H1 (cell line): ENCODE measurements around the gene REG4. TPM values are rescaled to one million over a fixed set of nuclear protein-coding genes. Genes with fewer than 3 reads are reported as not detected.

Experiments
- CTCF ChIA-PET: fragments of 300-600 bp; sonication (Branson Sonifier 250); formaldehyde crosslinking; loops from one replicate; lab custom pipeline; 2021; ENCODE audit not compliant: partially characterized antibody; lab: Charles Lee
- POLR2A ChIA-PET: fragments of 300-600 bp; sonication (Branson Sonifier 250); formaldehyde crosslinking; loops from one replicate; lab custom pipeline; 2021; ENCODE audit warnings: inconsistent platforms; ENCODE audit not compliant: partially characterized antibody; lab: Charles Lee
- DNase-seq, 2 experiments: peaks; one replicate each; pipeline versions ENCODE4 v3.0.0 to v3.0.0-alpha.2; 2010 to 2022; ENCODE audit warnings: low spot score in 2 of 2, low read depth in 1 of 2, mixed read lengths in 1 of 2
- FAIRE-seq: peaks from 2 replicates; lab custom pipeline; 2011; peaks lifted over from hg19 to GRCh38; lab: Jason Lieb, UNC
- H2AFZ ChIP-seq: 2 replicates; pipeline ENCODE4 v1.8.1; 2012; ENCODE audit warnings: low read length, inconsistent platforms
- H2AK5ac ChIP-seq: 2 replicates; pipeline ENCODE4 v1.6.1; 2013; ENCODE audit warnings: low read depth, low read length
- H2BK120ac ChIP-seq: replicated peaks from 2 replicates; pipeline ENCODE3; 2013; ENCODE audit warnings: low read depth, low read length, inconsistent platforms
- H2BK12ac ChIP-seq: 2 replicates; pipeline ENCODE4 v1.6.1; 2013; ENCODE audit warnings: low read depth, low read length
- H2BK15ac ChIP-seq: 2 replicates; pipeline ENCODE4 v1.6.1; 2013; ENCODE audit warnings: low read length
- H2BK20ac ChIP-seq: 2 replicates; pipeline ENCODE4 v1.6.1; 2013; ENCODE audit warnings: low read length
- H2BK5ac ChIP-seq: 2 replicates; pipeline ENCODE4 v1.6.1; 2013; ENCODE audit warnings: low read depth, low read length
- H3K14ac ChIP-seq: 2 replicates; pipeline ENCODE4 v1.6.1; 2013; ENCODE audit warnings: inconsistent platforms; ENCODE audit not compliant: insufficient read length
- H3K18ac ChIP-seq: 2 replicates; pipeline ENCODE4 v1.6.1; 2013; ENCODE audit warnings: low read length; ENCODE audit errors: extremely low read depth
- H3K23ac ChIP-seq: 2 replicates; pipeline ENCODE4 v1.6.1; 2013; ENCODE audit warnings: inconsistent platforms; ENCODE audit not compliant: insufficient read length
- H3K23me2 ChIP-seq: 2 replicates; pipeline ENCODE4 v1.6.1; 2013; ENCODE audit warnings: low read depth, low read length
- H3K27ac ChIP-seq: 2 replicates; pipeline ENCODE4 v1.6.1; 2011; ENCODE audit warnings: low read depth, low read length, inconsistent platforms
- H3K27me3 ChIP-seq, 4 experiments: replicated peaks in 1 of 4; 1 replicate in 1 of 4; 2 replicates in 3 of 4; pipeline versions ENCODE4 v1.6.1 to v1.8.1; 2011 to 2013; ENCODE audit warnings: low read length in 3 of 4, mild to moderate bottlenecking in 3 of 4, inconsistent platforms in 2 of 4, mixed read lengths in 2 of 4, moderate library complexity in 1 of 4; ENCODE audit not compliant: control insufficient read depth in 3 of 4, insufficient read depth in 3 of 4; ENCODE audit errors: extremely low read depth in 1 of 4
- H3K36me3 ChIP-seq, 4 experiments: 2 replicates each; pipeline versions ENCODE4 v1.6.1 to v1.8.1; 2011 to 2013; ENCODE audit warnings: mild to moderate bottlenecking in 4 of 4, low read length in 3 of 4, moderate library complexity in 2 of 4, control low read depth in 1 of 4, inconsistent platforms in 1 of 4; ENCODE audit not compliant: insufficient read depth in 4 of 4, control insufficient read depth in 2 of 4
- H3K4ac ChIP-seq: replicated peaks from 2 replicates; pipeline ENCODE3; 2013; ENCODE audit warnings: low read length, low read depth, mixed read lengths, inconsistent platforms; ENCODE audit not compliant: insufficient read length
- H3K4me1 ChIP-seq, 4 experiments: replicated peaks in 1 of 4; 1 replicate in 1 of 4; 2 replicates in 3 of 4; pipeline versions ENCODE4 v1.6.1 to v1.8.1; 2011 to 2013; ENCODE audit warnings: low read length in 3 of 4, inconsistent platforms in 2 of 4, mixed read lengths in 1 of 4; ENCODE audit not compliant: insufficient read depth in 4 of 4, control insufficient read depth in 3 of 4
- H3K4me2 ChIP-seq, 2 experiments: 2 replicates each; pipeline versions ENCODE4 v1.6.1 to v1.8.1; 2011 to 2013; ENCODE audit warnings: low read depth in 2 of 2, low read length in 2 of 2, control low read depth in 1 of 2, inconsistent platforms in 1 of 2, mild to moderate bottlenecking in 1 of 2; ENCODE audit not compliant: insufficient read depth in 1 of 2
- H3K4me3 ChIP-seq, 4 experiments: fragments of 200-600, 300-600 bp in 1 of 4; sonication (generic), shearing (Covaris generic), sonication (Bioruptor Twin) in 1 of 4; 2 replicates each; pipeline versions ENCODE4 v1.5.1 to v1.8.1; 2011 to 2016; ENCODE audit warnings: low read length in 4 of 4, low read depth in 3 of 4, control low read depth in 2 of 4, inconsistent platforms in 2 of 4, mild to moderate bottlenecking in 2 of 4, mixed read lengths in 1 of 4, moderate library complexity in 1 of 4; ENCODE audit not compliant: insufficient read depth in 2 of 4; ENCODE audit errors: extremely low read depth in 1 of 4
- H3K56ac ChIP-seq: replicated peaks from 2 replicates; pipeline ENCODE3; 2013; ENCODE audit warnings: low read depth, mild to moderate bottlenecking, mixed read lengths, low read length, inconsistent platforms; ENCODE audit not compliant: insufficient read length
- H3K79me1 ChIP-seq: 2 replicates; pipeline ENCODE4 v1.6.1; 2013; ENCODE audit warnings: low read depth, low read length, control low read depth
- H3K79me2 ChIP-seq, 2 experiments: 2 replicates each; pipeline versions ENCODE4 v1.6.1 to v1.8.1; 2012 to 2013; ENCODE audit warnings: low read length in 2 of 2, mild to moderate bottlenecking in 2 of 2, inconsistent platforms in 1 of 2; ENCODE audit not compliant: insufficient read depth in 2 of 2, control insufficient read depth in 1 of 2
- H3K9ac ChIP-seq, 4 experiments: replicated peaks in 1 of 4; 1 replicate in 1 of 4; 2 replicates in 3 of 4; pipeline versions ENCODE4 v1.6.1 to v1.8.1; 2011 to 2013; ENCODE audit warnings: low read depth in 3 of 4, low read length in 3 of 4, control low read depth in 2 of 4, mild to moderate bottlenecking in 2 of 4, moderate library complexity in 2 of 4, inconsistent platforms in 1 of 4; ENCODE audit errors: extremely low read depth in 1 of 4
- H3K9me3 ChIP-seq, 2 experiments: 2 replicates each; pipeline versions ENCODE4 v1.6.1 to v1.8.1; 2012 to 2013; ENCODE audit warnings: mild to moderate bottlenecking in 2 of 2, moderate library complexity in 2 of 2, control low read depth in 1 of 2, inconsistent platforms in 1 of 2, low read depth in 1 of 2, low read length in 1 of 2, mixed read lengths in 1 of 2; ENCODE audit not compliant: insufficient read depth in 2 of 2
- H4K20me1 ChIP-seq, 2 experiments: replicated peaks in 1 of 2; 2 replicates each; pipeline versions ENCODE3 to v1.8.1; 2011 to 2013; ENCODE audit warnings: inconsistent platforms in 2 of 2, low read length in 2 of 2, mild to moderate bottlenecking in 1 of 2; ENCODE audit not compliant: insufficient read depth in 2 of 2, control insufficient read depth in 1 of 2
- H4K5ac ChIP-seq: 2 replicates; pipeline ENCODE4 v1.6.1; 2013; ENCODE audit warnings: low read length, low read depth, mixed read lengths, inconsistent platforms; ENCODE audit not compliant: insufficient read length
- H4K8ac ChIP-seq: 2 replicates; pipeline ENCODE4 v1.8.0; 2013; ENCODE audit warnings: mild to moderate bottlenecking, moderate library complexity, low read length, inconsistent platforms; ENCODE audit not compliant: insufficient read depth; ENCODE audit errors: extremely low read depth
- H4K91ac ChIP-seq: replicated peaks from 2 replicates; pipeline ENCODE3; 2013; ENCODE audit warnings: low read length, mixed read lengths, inconsistent platforms; ENCODE audit not compliant: insufficient read length
- BACH1 ChIP-seq: IDR thresholded peaks from 2 replicates; pipeline ENCODE4 v1.6.1; 2012; ENCODE audit warnings: low read length, improper control_type of control experiment
- CBX5 ChIP-seq: fragments of 300-800, 300-1000 bp; sonication (generic); IDR thresholded peaks from 2 replicates; pipeline ENCODE4 v1.7.1; 2016; ENCODE audit warnings: antibody characterized with exemption, low read length, low read depth
- CBX8 ChIP-seq: fragments of 300-800, 300-1000 bp; sonication (generic); IDR thresholded peaks from 2 replicates; pipeline ENCODE4 v1.7.1; 2016; ENCODE audit warnings: low read depth, low read length, borderline replicate concordance
- EZH2 ChIP-seq: fragments of 200-600 bp; sonication (generic); IDR thresholded peaks from 2 replicates; pipeline ENCODE4 v1.7.1; 2012; ENCODE audit warnings: low read depth, mild to moderate bottlenecking, moderate library complexity, low read length, inconsistent platforms; ENCODE audit not compliant: severe bottlenecking
- FOSL1 ChIP-seq: IDR thresholded peaks from 2 replicates; pipeline ENCODE4 v1.6.1; 2011; ENCODE audit warnings: mild to moderate bottlenecking, low read depth, low read length, moderate library complexity; ENCODE audit not compliant: insufficient read depth
- MAX ChIP-seq: IDR thresholded peaks from 2 replicates; pipeline ENCODE4 v1.6.1; 2012; ENCODE audit warnings: inconsistent platforms
- PHF8 ChIP-seq: fragments of 200-600 bp; sonication (generic); conservative IDR thresholded peaks from 2 replicates; pipeline ENCODE4 v1.7.1; 2012; ENCODE audit warnings: low read depth, mild to moderate bottlenecking, inconsistent platforms, low read length, moderate library complexity
- RAD21 ChIP-seq, 2 experiments: IDR thresholded peaks in 1 of 2; conservative IDR thresholded peaks in 1 of 2; 2 replicates each; pipeline ENCODE4 v1.6.1; 2011; ENCODE audit warnings: low read depth in 2 of 2, low read length in 2 of 2, improper control_type of control experiment in 1 of 2, inconsistent platforms in 1 of 2, mild to moderate bottlenecking in 1 of 2, moderate library complexity in 1 of 2
- RBBP5 ChIP-seq: IDR thresholded peaks from 2 replicates; pipeline ENCODE4 v1.7.1; 2012; ENCODE audit warnings: low read depth, mild to moderate bottlenecking, inconsistent platforms, low read length, moderate library complexity, borderline replicate concordance
- TAF1 ChIP-seq: IDR thresholded peaks from 2 replicates; pipeline ENCODE4 v1.6.1; 2011; ENCODE audit warnings: mild to moderate bottlenecking, low read depth, low read length
- YY1 ChIP-seq: IDR thresholded peaks from 2 replicates; pipeline ENCODE4 v1.6.1; 2011; ENCODE audit warnings: low read depth, mild to moderate bottlenecking, low read length
- WGBS, 2 experiments: shearing (Covaris generic) in 1 of 2; methylation state at CpG; one replicate each; pipeline versions ENCODE4 v1.1.6 to v1.1.7; 2013 to 2015; ENCODE audit warnings: low lambda C conversion rate in 2 of 2, mixed read lengths in 2 of 2, inconsistent platforms in 1 of 2, low coverage in 1 of 2, missing lambda C conversion rate in 1 of 2; ENCODE audit not compliant: insufficient replicate concordance in 2 of 2, insufficient coverage in 1 of 2, insufficient read length in 1 of 2; ENCODE audit errors: extremely low coverage in 1 of 2, missing lambda C conversion rate in 1 of 2; 5-methylcytosine and 5-hydroxymethylcytosine counted together
- polyA plus RNA-seq, 7 experiments: library from polyadenylated mRNA; depleted of rRNA in 3 of 7; stranded (reverse) in 5 of 7; unstranded in 2 of 7; fragments of >200 nt in 5 of 7; fragments of 200-250 nt in 2 of 7; gene quantifications; 1 replicate in 5 of 7; 2 replicates in 1 of 7; 4 replicates in 1 of 7; pipeline versions ENCODE4 v1.2.1 to v1.2.3, GENCODE V29; 2011 to 2013; ENCODE audit warnings: missing spikeins in 2 of 7, mixed read lengths in 2 of 7
- total RNA-seq: library from RNA; stranded (reverse); fragmentation: NEBNext Ultra II Directional; extraction: Animal tissue kit (Norgen Biotek cat#: 25700); gene quantifications from 2 replicates; pipeline ENCODE4 v1.2.1, GENCODE V29; 2021

Gene REG4
- total and polyA plus RNA-seq, 2 of the 8 experiments (the other 6 are each of a cell fraction or from before 2014, with no cell fraction given), result not detected

DNA sequence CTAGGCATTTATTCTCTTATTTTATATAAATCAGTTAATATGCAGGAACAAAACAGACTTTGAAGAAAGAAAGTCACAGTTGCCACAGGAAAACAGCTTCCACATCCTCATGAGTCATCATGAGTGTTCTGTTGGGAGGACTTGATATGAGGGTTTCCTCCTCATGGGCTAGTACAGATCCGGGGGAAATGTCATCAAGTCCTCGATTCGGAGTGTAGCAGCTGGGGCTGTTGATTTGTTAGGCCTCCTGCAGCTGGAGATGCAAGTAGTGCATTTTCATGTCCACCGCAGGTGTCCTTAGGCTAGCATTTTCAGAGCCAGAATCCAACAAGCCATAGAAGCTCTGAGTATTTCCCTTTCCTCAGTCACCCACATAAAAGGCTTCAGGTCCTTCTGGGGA lies 48.4 kb upstream of the REG4 start:
- no peak overlapping the region for H4K91ac ChIP-seq
- H3K27ac ChIP-seq, result no peak overlapping the region
- H3K4me2 ChIP-seq, result no peak overlapping the region
- no peaks in the 10 kb centered on the region for H3K79me2 ChIP-seq
- no peaks in the 10 kb centered on the region for H3K23me2 ChIP-seq
- H3K14ac ChIP-seq, result no peak overlapping the region
- no peak overlapping the region for H3K4ac ChIP-seq
- H3K36me3 ChIP-seq, result no peaks in the 10 kb centered on the region
- H2BK20ac ChIP-seq, result no peak overlapping the region
- H2BK5ac ChIP-seq, result no peak overlapping the region
- no peaks in the 10 kb centered on the region for H3K9me3 ChIP-seq
- H3K56ac ChIP-seq, result no peak overlapping the region
- H3K4me3 ChIP-seq, result no peak overlapping the region
- no peak for DNase-seq
- no peaks in the 10 kb centered on the region for H4K20me1 ChIP-seq
- WGBS, 2 experiments, result 90% methylated on average over 4 of the region's 4 CpGs; no CpG with 5 or more reads in 1 of the 2 experiments
- no peak for FAIRE-seq
- H2BK15ac ChIP-seq, result no peak overlapping the region
- H2AK5ac ChIP-seq, result no peak overlapping the region
- TF ChIP-seq PHF8 (no peak), CBX5 (no peak), RBBP5 (no peak), EZH2 (no peak), FOSL1 (no peak), YY1 (no peak), CBX8 (no peak), BACH1 (no peak), RAD21 (IDR thresholded peaks at IDR 0.05 in 1 of 2, conservative IDR thresholded peaks at IDR 0.05 in 1 of 2; ENCODE audit: low read depth in 2 of 2, low read length in 2 of 2) (no peak), MAX (no peak), TAF1 (no peak)
- H3K23ac ChIP-seq, result no peak overlapping the region
- no peaks in the 10 kb centered on the region for H3K27me3 ChIP-seq
- ChIA-PET CTCF (interaction anchor here (1.1 to 4.6 kb wide), 4 partner anchors 11 to 28 kb away, joined by 3 to 41 read pairs (median 5); no protein-coding TSS in a partner anchor), POLR2A (no interaction called here)
- H2AFZ ChIP-seq, result no peak overlapping the region
- H3K4me1 ChIP-seq, result no peaks in the 10 kb centered on the region
- H2BK120ac ChIP-seq, result no peak overlapping the region
- H3K18ac ChIP-seq, result no peak overlapping the region
- H4K8ac ChIP-seq, result no peak overlapping the region
- H3K9ac ChIP-seq, result no peak overlapping the region
- H2BK12ac ChIP-seq, result no peak overlapping the region
- no peaks in the 10 kb centered on the region for H3K79me1 ChIP-seq
- H4K5ac ChIP-seq, result no peak overlapping the region
